22Rv1 (cell line): ENCODE measurements around the gene NEDD4L.

Source experiments
- CTCF ChIP-seq: fragments of 450-650 bp; IDR thresholded peaks from 2 replicates; pipeline ENCODE4 v1.5.1; 2017; ENCODE audit warnings: mild to moderate bottlenecking
- ZFX ChIP-seq: fragments of 450-650 bp; IDR thresholded peaks from 2 replicates; pipeline ENCODE4 v1.6.1; 2017; ENCODE audit warnings: antibody characterized with exemption, borderline replicate concordance

- TF ChIP-seq CTCF, result no peak
- TF ChIP-seq ZFX, result no peak
Observed at GRCh38 chr18:58394602-58395425, 350.8 kb downstream of the NEDD4L start.
